Effector memory CD4-positive, alpha-beta T cell (primary cell): ENCODE data around the gene AXIN2.
"Not testable (repeated sequence)": the region's sequence is repeated elsewhere in the genome, so short reads cannot be mapped to it uniquely, and the experiment has no call there.

Experiments
- DNase-seq, 3 donors: peaks; one replicate each; pipeline ENCODE4 v3.0.0-alpha.2; 2020
- H3K27ac ChIP-seq: 2 replicates; pipeline ENCODE4 v1.7.0; 2013; ENCODE audit warnings: mild to moderate bottlenecking, low read length, moderate library complexity; ENCODE audit not compliant: insufficient read depth, poor library complexity, severe bottlenecking
- H3K27me3 ChIP-seq: replicated peaks from 2 replicates; pipeline ENCODE4 v1.7.0; 2013; ENCODE audit warnings: mild to moderate bottlenecking, low read length; ENCODE audit not compliant: insufficient read depth, control insufficient read depth, poor library complexity, severe bottlenecking
- H3K36me3 ChIP-seq: 2 replicates; pipeline ENCODE4 v1.7.0; 2013; ENCODE audit warnings: mild to moderate bottlenecking, low read length, moderate library complexity; ENCODE audit not compliant: control insufficient read depth, insufficient read depth
- H3K4me1 ChIP-seq: 2 replicates; pipeline ENCODE4 v1.7.0; 2013; ENCODE audit warnings: low read length, mild to moderate bottlenecking; ENCODE audit not compliant: control insufficient read depth, insufficient read depth, poor library complexity, severe bottlenecking
- H3K4me3 ChIP-seq: 2 replicates; pipeline ENCODE4 v1.7.0; 2013; ENCODE audit warnings: low read length, low read depth, mild to moderate bottlenecking; ENCODE audit not compliant: insufficient read depth, poor library complexity, severe bottlenecking
- H3K9me3 ChIP-seq: 2 replicates; pipeline ENCODE4 v1.7.0; 2013; ENCODE audit warnings: mild to moderate bottlenecking, low read length, moderate library complexity; ENCODE audit not compliant: control insufficient read depth

Gene AXIN2

DNA sequence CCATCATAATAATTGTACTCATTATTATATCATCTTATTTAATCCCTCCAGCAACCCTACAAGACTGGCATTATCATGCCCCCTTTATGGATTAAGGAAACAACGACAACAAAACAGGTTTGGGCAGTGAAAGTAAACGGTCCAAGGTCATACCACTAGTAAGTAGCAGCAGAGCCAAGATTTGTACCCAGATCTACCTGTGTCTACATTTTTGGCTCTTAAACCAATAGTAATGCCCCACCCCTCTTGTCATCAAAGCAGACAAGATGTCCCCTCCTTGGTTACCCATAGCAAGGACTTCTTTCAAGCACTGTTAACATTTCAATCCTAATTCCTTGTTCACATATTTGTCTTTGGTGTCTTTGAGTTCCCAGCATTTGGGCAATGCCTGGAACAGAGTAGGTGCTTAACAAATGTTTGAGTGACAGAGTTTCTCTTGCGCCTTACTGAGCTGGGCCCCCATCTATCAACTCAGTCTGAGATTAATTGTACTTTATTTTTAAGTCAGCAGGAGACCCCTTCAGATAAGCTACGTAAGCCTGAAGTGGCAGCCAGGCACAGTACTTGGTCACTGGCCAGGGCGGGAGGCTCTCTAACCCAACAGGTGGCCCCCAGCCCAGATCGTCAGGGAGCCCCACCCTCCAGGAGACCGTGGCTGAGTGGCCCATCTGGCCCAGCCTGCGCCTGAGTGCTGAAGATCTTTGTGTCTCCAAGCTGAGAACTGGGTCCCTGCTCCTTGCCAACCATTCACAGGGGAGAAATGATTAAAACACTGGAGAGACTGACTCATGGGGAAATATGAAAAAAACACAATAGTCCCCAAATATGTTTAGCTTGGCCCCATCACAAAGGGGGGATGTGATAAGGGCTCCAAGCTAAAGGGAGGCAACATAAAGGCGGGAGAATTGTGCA is 75.8 kb downstream of the AXIN2 start:
- no peaks in the 10 kb centered on the region for H3K4me1 ChIP-seq

DNA sequence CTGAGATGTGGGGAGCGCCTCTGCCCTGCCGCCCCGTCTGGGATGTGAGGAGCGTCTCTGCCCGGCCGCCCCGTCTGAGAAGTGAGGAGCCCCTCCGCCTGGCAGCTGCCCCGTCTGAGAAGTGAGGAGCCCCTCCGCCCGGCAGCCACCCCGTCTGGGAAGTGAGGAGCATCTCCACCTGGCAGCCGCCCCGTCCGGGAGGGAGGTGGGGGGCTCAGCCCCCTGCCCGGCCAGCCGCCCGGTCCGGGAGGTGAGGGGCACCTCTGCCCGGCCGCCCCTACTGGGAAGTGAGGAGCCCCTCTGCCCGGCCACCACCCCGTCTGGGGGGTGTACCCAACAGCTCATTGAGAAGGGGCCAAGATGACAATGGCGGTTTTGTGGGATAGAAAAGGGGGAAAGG is 77.0 kb downstream of the AXIN2 start:
- H3K4me1 ChIP-seq, DNase-seq, H3K36me3 ChIP-seq: not testable (repeated sequence)

More for the DNA sequence above, 75.8 kb downstream of the AXIN2 start:
- H3K27me3 ChIP-seq, result no peaks in the 10 kb centered on the region
- H3K4me3 ChIP-seq, result no peak overlapping the region
- H3K36me3 ChIP-seq, result no peaks in the 10 kb centered on the region
- no peak for DNase-seq
- no peaks in the 10 kb centered on the region for H3K9me3 ChIP-seq
- H3K27ac ChIP-seq, result no peak overlapping the region

DNA sequence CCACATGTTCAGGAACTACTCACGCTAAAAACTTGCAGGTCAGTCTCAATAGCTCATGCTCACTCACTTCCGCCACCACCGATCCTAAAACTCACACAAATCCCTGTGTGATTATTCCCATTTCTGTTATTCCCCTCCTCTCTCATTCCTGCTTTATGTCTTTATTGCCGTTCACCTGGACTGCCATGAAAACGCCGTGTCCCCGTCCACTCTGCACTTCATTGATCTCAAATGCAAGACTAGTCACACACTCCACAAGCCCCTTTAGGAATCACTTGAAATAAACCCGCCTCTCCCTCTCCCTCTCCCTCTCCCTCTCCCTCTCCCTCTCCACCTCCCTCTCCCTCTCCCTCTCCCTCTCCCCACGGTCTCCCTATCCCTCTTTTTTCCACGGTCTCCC is 78.0 kb downstream of the AXIN2 start:
- Histone ChIP-seq H3K36me3 (no peaks in the 10 kb centered on the region), H3K9me3 (no peaks in the 10 kb centered on the region), H3K4me1 (no peaks in the 10 kb centered on the region), H3K27ac (no peak overlapping the region), H3K4me3 (no peak overlapping the region), H3K27me3 (no peaks in the 10 kb centered on the region)
- no peak for DNase-seq

More for the DNA sequence above, 77.0 kb downstream of the AXIN2 start:
- not testable (repeated sequence) for H3K9me3 ChIP-seq, H3K4me3 ChIP-seq, H3K27me3 ChIP-seq, H3K27ac ChIP-seq

DNA sequence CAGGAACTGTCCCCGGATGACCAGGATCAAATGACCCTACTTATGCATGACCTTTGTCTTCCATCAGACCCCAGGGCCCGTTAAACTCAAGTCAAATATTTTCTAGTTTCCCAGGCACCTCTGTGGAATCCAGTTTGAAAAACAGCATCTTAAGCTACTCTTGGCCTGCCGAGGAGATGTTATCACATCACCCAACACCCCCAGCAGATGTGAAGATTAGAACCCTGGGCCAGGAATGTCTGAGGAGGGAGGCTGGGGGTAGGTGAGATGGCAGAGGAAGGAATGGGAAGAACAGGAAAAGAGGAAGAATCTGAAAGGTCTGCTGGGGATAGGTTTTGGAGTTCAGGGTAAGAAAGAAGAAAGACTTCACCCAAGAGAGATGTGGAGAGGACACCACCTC is 79.2 kb downstream of the AXIN2 start:
- no peak for DNase-seq
- Histone ChIP-seq H3K27ac (no peak overlapping the region), H3K27me3 (no peaks in the 10 kb centered on the region)

DNA sequence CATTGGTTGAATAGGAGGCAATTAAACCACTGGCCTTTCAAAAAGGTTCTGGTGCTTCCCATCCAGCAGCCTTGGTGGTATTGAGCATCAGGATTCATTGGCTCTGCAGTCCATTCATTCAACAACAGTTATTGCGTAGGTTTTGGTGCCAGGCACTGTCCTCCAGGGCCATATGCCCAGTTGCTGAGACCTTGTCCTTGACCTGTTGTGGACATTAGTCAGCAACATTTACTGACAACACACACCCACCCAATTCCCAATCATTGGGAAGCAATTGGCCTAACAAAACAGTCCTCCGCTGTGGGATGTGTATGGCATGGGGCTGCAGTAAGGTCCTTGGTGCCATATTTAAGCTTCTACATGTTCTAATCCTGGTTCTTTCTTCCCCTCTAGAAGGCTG is 82.2 kb downstream of the AXIN2 start:
- Histone ChIP-seq H3K4me1 (no peaks in the 10 kb centered on the region), H3K27ac (no peak overlapping the region), H3K36me3 (no peaks in the 10 kb centered on the region), H3K4me3 (no peak overlapping the region), H3K9me3 (no peaks in the 10 kb centered on the region), H3K27me3 (no peaks in the 10 kb centered on the region)
- no peak for DNase-seq

More for the DNA sequence above, 79.2 kb downstream of the AXIN2 start:
- Histone ChIP-seq H3K4me1 (no peaks in the 10 kb centered on the region), H3K4me3 (no peak overlapping the region), H3K9me3 (no peaks in the 10 kb centered on the region), H3K36me3 (no peaks in the 10 kb centered on the region)
